PFSK-1 (cell line): Measurements from ENCODE around the gene SDK1.

ENCODE experiments used
- FOXP2 ChIP-seq: optimal IDR thresholded peaks from 2 replicates; pipeline ENCODE3; 2011; ENCODE audit warnings: borderline replicate concordance, control low read depth, inconsistent platforms; ENCODE audit not compliant: insufficient read depth; ENCODE audit errors: extremely low read length, extremely low read depth
- POLR2AphosphoS5 ChIP-seq: IDR thresholded peaks from 2 replicates; pipeline ENCODE4 v1.6.1; 2012; ENCODE audit warnings: low read depth, mild to moderate bottlenecking, control low read depth, low read length, moderate library complexity
- REST ChIP-seq, 2 experiments: IDR thresholded peaks; 2 replicates each; pipeline versions ENCODE4 v1.6.1 to v1.8.0; 2011 to 2012; ENCODE audit warnings: low read depth in 2 of 2, low read length in 2 of 2, control low read depth in 1 of 2, inconsistent platforms in 1 of 2, mild to moderate bottlenecking in 1 of 2, moderate library complexity in 1 of 2; ENCODE audit not compliant: insufficient read depth in 1 of 2
- SIN3A ChIP-seq: IDR thresholded peaks from 2 replicates; pipeline ENCODE4 v1.6.1; 2012; ENCODE audit warnings: mild to moderate bottlenecking, low read length, moderate library complexity, borderline replicate concordance; ENCODE audit not compliant: insufficient read depth
- TAF1 ChIP-seq: IDR thresholded peaks from 2 replicates; pipeline ENCODE4 v1.6.1; 2012; ENCODE audit warnings: low read length, control low read depth, borderline replicate concordance; ENCODE audit not compliant: insufficient read depth

SDK1 gene

GRCh38 chr7:3780525-3780924 is 479.5 kb downstream of the SDK1 start:
- TF ChIP-seq SIN3A (no peak), FOXP2 (no peak), POLR2AphosphoS5 (no peak), REST (IDR thresholded peaks at IDR 0.05; ENCODE audit: insufficient read depth in 1 of 2, low read depth in 2 of 2, low read length in 2 of 2) (no peak), TAF1 (no peak)

- TF ChIP-seq FOXP2 (no peak), SIN3A (no peak), TAF1 (no peak)
Observed at GRCh38 chr7:3781607-3782006, 480.6 kb downstream of the SDK1 start.

- TF ChIP-seq TAF1, result no peak
- no peak for TF ChIP-seq REST (IDR thresholded peaks at IDR 0.05; ENCODE audit: insufficient read depth in 1 of 2, low read depth in 2 of 2, low read length in 2 of 2)
- no peak for TF ChIP-seq FOXP2
- no peak for TF ChIP-seq POLR2AphosphoS5
- no peak for TF ChIP-seq SIN3A
Observed at GRCh38 chr7:3787717-3788264, 486.7 kb downstream of the SDK1 start.

- TF ChIP-seq POLR2AphosphoS5 (no peak), SIN3A (no peak), REST (IDR thresholded peaks at IDR 0.05; ENCODE audit: insufficient read depth in 1 of 2, low read depth in 2 of 2, low read length in 2 of 2) (no peak), FOXP2 (no peak), TAF1 (no peak)
Observed at GRCh38 chr7:3790803-3791202, 489.8 kb downstream of the SDK1 start.

GRCh38 chr7:3791327-3791726 is 490.3 kb downstream of the SDK1 start:
- TF ChIP-seq TAF1 (no peak), FOXP2 (no peak), REST (IDR thresholded peaks at IDR 0.05; ENCODE audit: insufficient read depth in 1 of 2, low read depth in 2 of 2, low read length in 2 of 2) (no peak), SIN3A (no peak), POLR2AphosphoS5 (no peak)

GRCh38 chr7:3795141-3795540 is 494.1 kb downstream of the SDK1 start:
- no peak for TF ChIP-seq FOXP2
- TF ChIP-seq TAF1, result no peak
- no peak for TF ChIP-seq POLR2AphosphoS5
- TF ChIP-seq REST (IDR thresholded peaks at IDR 0.05; ENCODE audit: insufficient read depth in 1 of 2, low read depth in 2 of 2, low read length in 2 of 2), result no peak
- TF ChIP-seq SIN3A, result no peak
